HEK293 (cell line): ENCODE results near the gene ETS2.

Source experiments
- GLI4 ChIP-seq: fragments of 450-650 bp; formaldehyde crosslinking; IDR thresholded peaks from 2 replicates; pipeline ENCODE4 v1.5.1; 2016; ENCODE audit warnings: missing biosample characterization, missing genetic modification characterization
- IKZF3 ChIP-seq: fragments of 450-650 bp; IDR thresholded peaks from 2 replicates; pipeline ENCODE4 v1.5.0; 2018; ENCODE audit warnings: missing biosample characterization, mild to moderate bottlenecking, missing genetic modification characterization, moderate library complexity
- KLF9 ChIP-seq: fragments of 450-650 bp; formaldehyde crosslinking; IDR thresholded peaks from 2 replicates; pipeline ENCODE4 v1.5.1; 2016; ENCODE audit warnings: missing biosample characterization, missing genetic modification characterization, low read depth
- PRDM1 ChIP-seq: fragments of 450-650 bp; formaldehyde crosslinking; IDR thresholded peaks from 2 replicates; pipeline ENCODE4; 2016; ENCODE audit warnings: missing biosample characterization, missing genetic modification characterization
- SETDB1 ChIP-seq: IDR thresholded peaks from one replicate; pipeline ENCODE4 v1.6.1; 2017; ENCODE audit warnings: mild to moderate bottlenecking, low read length, moderate library complexity, mixed read lengths; ENCODE audit not compliant: insufficient read length
- SP2 ChIP-seq: fragments of 450-650 bp; formaldehyde crosslinking; IDR thresholded peaks from 2 replicates; pipeline ENCODE4 v1.5.1; 2016; ENCODE audit warnings: missing biosample characterization, missing genetic modification characterization
- ZNF114 ChIP-seq: fragments of 450-650 bp; formaldehyde crosslinking; IDR thresholded peaks from 2 replicates; pipeline ENCODE4 v1.5.0; 2017; ENCODE audit warnings: missing biosample characterization, missing genetic modification characterization
- ZNF140 ChIP-seq: fragments of 450-650 bp; formaldehyde crosslinking; IDR thresholded peaks from 2 replicates; pipeline ENCODE4 v1.5.1; 2016; ENCODE audit warnings: missing biosample characterization, missing genetic modification characterization
- ZNF214 ChIP-seq: fragments of 450-650 bp; formaldehyde crosslinking; IDR thresholded peaks from 2 replicates; pipeline ENCODE4 v1.5.1; 2017; ENCODE audit warnings: missing biosample characterization, mild to moderate bottlenecking, missing genetic modification characterization, borderline replicate concordance
- TF ChIP-seq, protein P1 (sequence below): fragments of 450-650 bp; formaldehyde crosslinking; IDR thresholded peaks from 2 replicates; pipeline ENCODE4 v1.5.1; 2016; ENCODE audit warnings: missing biosample characterization, missing genetic modification characterization, borderline replicate concordance
- TF ChIP-seq, protein P2 (sequence below): fragments of 450-650 bp; formaldehyde crosslinking; IDR thresholded peaks from 2 replicates; pipeline ENCODE4 v1.5.1; 2016; ENCODE audit warnings: missing biosample characterization, missing genetic modification characterization
- TF ChIP-seq, protein P3 (sequence below): fragments of 450-650 bp; formaldehyde crosslinking; IDR thresholded peaks from 2 replicates; pipeline ENCODE4 v1.5.1; 2016; ENCODE audit warnings: missing biosample characterization, missing genetic modification characterization
- TF ChIP-seq, protein P4 (sequence below): fragments of 450-650 bp; formaldehyde crosslinking; IDR thresholded peaks from 2 replicates; pipeline ENCODE4 v1.5.1; 2017; ENCODE audit warnings: missing biosample characterization, missing genetic modification characterization

DNA sequence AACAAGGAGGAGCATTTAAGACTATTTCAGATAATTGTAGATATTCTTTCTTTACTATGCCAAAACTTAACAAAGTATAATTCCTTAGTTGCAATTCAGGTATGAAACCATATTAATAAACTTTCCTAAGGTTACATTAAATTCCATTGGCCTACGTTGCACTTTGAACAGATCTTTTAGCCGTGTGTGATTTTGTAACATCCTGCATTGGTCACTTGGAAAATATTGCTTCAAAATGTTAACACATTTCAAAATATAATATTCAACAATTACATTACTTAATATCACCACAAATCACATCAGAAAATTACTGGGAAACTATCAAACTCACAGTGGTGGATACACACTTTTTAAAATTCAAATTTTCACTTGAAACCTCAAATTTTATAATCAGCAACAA lies 20.2 kb downstream of the ETS2 start:
- TF ChIP-seq ZNF214 (tag by site-specific recombination) (no peak), PRDM1 (tag by site-specific recombination) (no peak), SP2 (no peak), ZNF140 (no peak), GLI4 (tag by site-specific recombination) (no peak), SETDB1 (no peak), ZNF114 (tag by site-specific recombination) (no peak), IKZF3 (tag by site-specific recombination) (no peak), KLF9 (tag by site-specific recombination) (no peak)
- TF ChIP-seq, protein P1, sequence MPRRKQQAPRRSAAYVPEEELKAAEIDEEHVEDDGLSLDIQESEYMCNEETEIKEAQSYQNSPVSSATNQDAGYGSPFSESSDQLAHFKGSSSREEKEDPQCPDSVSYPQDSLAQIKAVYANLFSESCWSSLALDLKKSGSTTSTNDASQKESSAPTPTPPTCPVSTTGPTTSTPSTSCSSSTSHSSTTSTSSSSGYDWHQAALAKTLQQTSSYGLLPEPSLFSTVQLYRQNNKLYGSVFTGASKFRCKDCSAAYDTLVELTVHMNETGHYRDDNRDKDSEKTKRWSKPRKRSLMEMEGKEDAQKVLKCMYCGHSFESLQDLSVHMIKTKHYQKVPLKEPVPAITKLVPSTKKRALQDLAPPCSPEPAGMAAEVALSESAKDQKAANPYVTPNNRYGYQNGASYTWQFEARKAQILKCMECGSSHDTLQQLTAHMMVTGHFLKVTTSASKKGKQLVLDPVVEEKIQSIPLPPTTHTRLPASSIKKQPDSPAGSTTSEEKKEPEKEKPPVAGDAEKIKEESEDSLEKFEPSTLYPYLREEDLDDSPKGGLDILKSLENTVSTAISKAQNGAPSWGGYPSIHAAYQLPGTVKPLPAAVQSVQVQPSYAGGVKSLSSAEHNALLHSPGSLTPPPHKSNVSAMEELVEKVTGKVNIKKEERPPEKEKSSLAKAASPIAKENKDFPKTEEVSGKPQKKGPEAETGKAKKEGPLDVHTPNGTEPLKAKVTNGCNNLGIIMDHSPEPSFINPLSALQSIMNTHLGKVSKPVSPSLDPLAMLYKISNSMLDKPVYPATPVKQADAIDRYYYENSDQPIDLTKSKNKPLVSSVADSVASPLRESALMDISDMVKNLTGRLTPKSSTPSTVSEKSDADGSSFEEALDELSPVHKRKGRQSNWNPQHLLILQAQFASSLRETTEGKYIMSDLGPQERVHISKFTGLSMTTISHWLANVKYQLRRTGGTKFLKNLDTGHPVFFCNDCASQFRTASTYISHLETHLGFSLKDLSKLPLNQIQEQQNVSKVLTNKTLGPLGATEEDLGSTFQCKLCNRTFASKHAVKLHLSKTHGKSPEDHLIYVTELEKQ (tag by site-specific recombination): no peak
- TF ChIP-seq, protein P2, sequence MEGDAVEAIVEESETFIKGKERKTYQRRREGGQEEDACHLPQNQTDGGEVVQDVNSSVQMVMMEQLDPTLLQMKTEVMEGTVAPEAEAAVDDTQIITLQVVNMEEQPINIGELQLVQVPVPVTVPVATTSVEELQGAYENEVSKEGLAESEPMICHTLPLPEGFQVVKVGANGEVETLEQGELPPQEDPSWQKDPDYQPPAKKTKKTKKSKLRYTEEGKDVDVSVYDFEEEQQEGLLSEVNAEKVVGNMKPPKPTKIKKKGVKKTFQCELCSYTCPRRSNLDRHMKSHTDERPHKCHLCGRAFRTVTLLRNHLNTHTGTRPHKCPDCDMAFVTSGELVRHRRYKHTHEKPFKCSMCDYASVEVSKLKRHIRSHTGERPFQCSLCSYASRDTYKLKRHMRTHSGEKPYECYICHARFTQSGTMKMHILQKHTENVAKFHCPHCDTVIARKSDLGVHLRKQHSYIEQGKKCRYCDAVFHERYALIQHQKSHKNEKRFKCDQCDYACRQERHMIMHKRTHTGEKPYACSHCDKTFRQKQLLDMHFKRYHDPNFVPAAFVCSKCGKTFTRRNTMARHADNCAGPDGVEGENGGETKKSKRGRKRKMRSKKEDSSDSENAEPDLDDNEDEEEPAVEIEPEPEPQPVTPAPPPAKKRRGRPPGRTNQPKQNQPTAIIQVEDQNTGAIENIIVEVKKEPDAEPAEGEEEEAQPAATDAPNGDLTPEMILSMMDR: no peak
- TF ChIP-seq, protein P3, sequence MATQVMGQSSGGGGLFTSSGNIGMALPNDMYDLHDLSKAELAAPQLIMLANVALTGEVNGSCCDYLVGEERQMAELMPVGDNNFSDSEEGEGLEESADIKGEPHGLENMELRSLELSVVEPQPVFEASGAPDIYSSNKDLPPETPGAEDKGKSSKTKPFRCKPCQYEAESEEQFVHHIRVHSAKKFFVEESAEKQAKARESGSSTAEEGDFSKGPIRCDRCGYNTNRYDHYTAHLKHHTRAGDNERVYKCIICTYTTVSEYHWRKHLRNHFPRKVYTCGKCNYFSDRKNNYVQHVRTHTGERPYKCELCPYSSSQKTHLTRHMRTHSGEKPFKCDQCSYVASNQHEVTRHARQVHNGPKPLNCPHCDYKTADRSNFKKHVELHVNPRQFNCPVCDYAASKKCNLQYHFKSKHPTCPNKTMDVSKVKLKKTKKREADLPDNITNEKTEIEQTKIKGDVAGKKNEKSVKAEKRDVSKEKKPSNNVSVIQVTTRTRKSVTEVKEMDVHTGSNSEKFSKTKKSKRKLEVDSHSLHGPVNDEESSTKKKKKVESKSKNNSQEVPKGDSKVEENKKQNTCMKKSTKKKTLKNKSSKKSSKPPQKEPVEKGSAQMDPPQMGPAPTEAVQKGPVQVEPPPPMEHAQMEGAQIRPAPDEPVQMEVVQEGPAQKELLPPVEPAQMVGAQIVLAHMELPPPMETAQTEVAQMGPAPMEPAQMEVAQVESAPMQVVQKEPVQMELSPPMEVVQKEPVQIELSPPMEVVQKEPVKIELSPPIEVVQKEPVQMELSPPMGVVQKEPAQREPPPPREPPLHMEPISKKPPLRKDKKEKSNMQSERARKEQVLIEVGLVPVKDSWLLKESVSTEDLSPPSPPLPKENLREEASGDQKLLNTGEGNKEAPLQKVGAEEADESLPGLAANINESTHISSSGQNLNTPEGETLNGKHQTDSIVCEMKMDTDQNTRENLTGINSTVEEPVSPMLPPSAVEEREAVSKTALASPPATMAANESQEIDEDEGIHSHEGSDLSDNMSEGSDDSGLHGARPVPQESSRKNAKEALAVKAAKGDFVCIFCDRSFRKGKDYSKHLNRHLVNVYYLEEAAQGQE (tag by site-specific recombination): no peak
- TF ChIP-seq, protein P4, sequence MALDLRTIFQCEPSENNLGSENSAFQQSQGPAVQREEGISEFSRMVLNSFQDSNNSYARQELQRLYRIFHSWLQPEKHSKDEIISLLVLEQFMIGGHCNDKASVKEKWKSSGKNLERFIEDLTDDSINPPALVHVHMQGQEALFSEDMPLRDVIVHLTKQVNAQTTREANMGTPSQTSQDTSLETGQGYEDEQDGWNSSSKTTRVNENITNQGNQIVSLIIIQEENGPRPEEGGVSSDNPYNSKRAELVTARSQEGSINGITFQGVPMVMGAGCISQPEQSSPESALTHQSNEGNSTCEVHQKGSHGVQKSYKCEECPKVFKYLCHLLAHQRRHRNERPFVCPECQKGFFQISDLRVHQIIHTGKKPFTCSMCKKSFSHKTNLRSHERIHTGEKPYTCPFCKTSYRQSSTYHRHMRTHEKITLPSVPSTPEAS (tag by site-specific recombination): no peak
